ENCODE data around the gene KIF16B.
"Not testable (repeated sequence)": the region's sequence is repeated elsewhere in the genome, so short reads cannot be mapped to it uniquely, and the experiment has no call there.

DNA sequence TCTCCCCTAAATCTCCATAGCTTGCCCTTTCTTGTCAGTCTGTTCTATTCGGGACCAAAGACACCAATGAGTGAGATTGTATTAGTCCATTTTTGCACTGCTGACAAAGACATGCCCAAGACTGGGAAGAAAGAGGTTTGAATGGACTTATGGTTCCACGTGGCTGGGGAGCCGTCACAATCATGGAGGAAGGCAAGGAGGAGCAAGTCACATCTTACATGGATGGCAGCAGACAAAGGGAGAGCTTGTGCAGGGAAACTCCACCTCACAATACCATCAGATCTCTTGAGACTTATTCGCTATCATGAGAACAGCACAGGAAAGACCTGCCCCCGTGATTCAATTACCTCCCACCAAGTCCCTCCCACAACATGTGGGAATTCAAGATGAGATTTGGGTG lies 133.7 kb downstream of the KIF16B start:
- not testable (repeated sequence) for TF ChIP-seq CTCF (conservative IDR thresholded peaks at IDR 0.05); ZFX (IDR thresholded peaks at IDR 0.05)

Data from C4-2B (cell line).